T-helper 2 cell treated with Interferon-gamma antibody and Interleukin-4, amounts not matched to agents 5 μg/mL and 100 μg/mL, for 36 hours (primary cell): ENCODE measurements around the gene FNDC3B.

ENCODE experiments used
- DNase-seq: peaks from one replicate; pipeline ENCODE4 v3.0.0; 2021; ENCODE audit warnings: low spot score
- H3K27ac Mint-ChIP-seq: one replicate; pipeline ENCODE4 v1.8.0; 2021; ENCODE audit warnings: mild to moderate bottlenecking, mixed read lengths
- H3K27me3 Mint-ChIP-seq: one replicate; pipeline ENCODE4 v1.8.0; 2021; ENCODE audit warnings: low read depth, mixed read lengths
- H3K36me3 Mint-ChIP-seq: one replicate; pipeline ENCODE4 v1.8.0; 2021; ENCODE audit warnings: low read depth, mixed read lengths
- H3K4me1 Mint-ChIP-seq: one replicate; pipeline ENCODE4 v1.8.0; 2021; ENCODE audit warnings: low read depth, mixed read lengths
- H3K4me3 Mint-ChIP-seq: one replicate; pipeline ENCODE4 v1.8.0; 2022; ENCODE audit warnings: mild to moderate bottlenecking, moderate library complexity, mixed read lengths
- H3K9me3 Mint-ChIP-seq: one replicate; pipeline ENCODE4 v1.8.0; 2021; ENCODE audit warnings: mixed read lengths

Gene FNDC3B

GRCh38 chr3:172104471-172105072, 65.2 kb downstream of the FNDC3B start:
- no peak for DNase-seq

GRCh38 chr3:172106037-172106954, 66.9 kb downstream of the FNDC3B start:
- peaks cover 7% of the 10 kb centered on the region for H3K36me3 Mint-ChIP-seq
- peaks cover 67% of the 10 kb centered on the region for H3K4me1 Mint-ChIP-seq
- H3K27ac Mint-ChIP-seq = peak overlapping the region; percentile 86
- DNase-seq = no peak
- H3K9me3 Mint-ChIP-seq = no peaks in the 10 kb centered on the region
- H3K4me3 Mint-ChIP-seq = peak overlapping the region; percentile 85
- H3K27me3 Mint-ChIP-seq = no peaks in the 10 kb centered on the region

More at GRCh38 chr3:172104471-172105072, 65.2 kb downstream of the FNDC3B start:
- Mint-ChIP-seq H3K27ac (no peak overlapping the region), H3K4me3 (no peak overlapping the region), H3K27me3 (no peaks in the 10 kb centered on the region), H3K4me1 (peaks cover 70% of the 10 kb centered on the region), H3K36me3 (peaks cover 7% of the 10 kb centered on the region), H3K9me3 (no peaks in the 10 kb centered on the region)

GRCh38 chr3:172106989-172107388, 67.6 kb downstream of the FNDC3B start:
- H3K4me1 Mint-ChIP-seq = peaks cover 62% of the 10 kb centered on the region
- H3K36me3 Mint-ChIP-seq = peaks cover 6% of the 10 kb centered on the region
- H3K27me3 Mint-ChIP-seq = no peaks in the 10 kb centered on the region
- peak; percentile 71 for DNase-seq
- no peaks in the 10 kb centered on the region for H3K9me3 Mint-ChIP-seq
- peak overlapping the region; percentile 85 for H3K4me3 Mint-ChIP-seq
- peak overlapping the region; percentile 86 for H3K27ac Mint-ChIP-seq

GRCh38 chr3:172107403-172107802, 68.0 kb downstream of the FNDC3B start:
- H3K4me1 Mint-ChIP-seq = peaks cover 58% of the 10 kb centered on the region
- peak overlapping the region; percentile 85 for H3K4me3 Mint-ChIP-seq
- H3K9me3 Mint-ChIP-seq = no peaks in the 10 kb centered on the region
- peak overlapping the region; percentile 86 for H3K27ac Mint-ChIP-seq
- H3K36me3 Mint-ChIP-seq = peaks cover 7% of the 10 kb centered on the region
- no peaks in the 10 kb centered on the region for H3K27me3 Mint-ChIP-seq
- peak; percentile 75 for DNase-seq

- Mint-ChIP-seq H3K4me3 (no peak overlapping the region), H3K9me3 (no peaks in the 10 kb centered on the region), H3K27me3 (no peaks in the 10 kb centered on the region), H3K4me1 (peaks cover 47% of the 10 kb centered on the region), H3K36me3 (peaks cover 11% of the 10 kb centered on the region), H3K27ac (no peak overlapping the region)
- no peak for DNase-seq
These were observed 70.9 kb downstream of the FNDC3B start for GRCh38 chr3:172110127-172110779.

GRCh38 chr3:172111163-172111562, 71.8 kb downstream of the FNDC3B start:
- DNase-seq = no peak
- Mint-ChIP-seq H3K4me1 (peaks cover 42% of the 10 kb centered on the region), H3K27me3 (no peaks in the 10 kb centered on the region), H3K36me3 (peaks cover 7% of the 10 kb centered on the region), H3K9me3 (no peaks in the 10 kb centered on the region), H3K27ac (no peak overlapping the region), H3K4me3 (no peak overlapping the region)

- Mint-ChIP-seq H3K4me3 (no peak overlapping the region), H3K9me3 (no peaks in the 10 kb centered on the region), H3K4me1 (peaks cover 31% of the 10 kb centered on the region), H3K27me3 (no peaks in the 10 kb centered on the region), H3K27ac (no peak overlapping the region), H3K36me3 (peaks cover 10% of the 10 kb centered on the region)
- DNase-seq = no peak
These were observed 72.8 kb downstream of the FNDC3B start for GRCh38 chr3:172112078-172112733.

- H3K4me1 Mint-ChIP-seq = peaks cover 26% of the 10 kb centered on the region
- H3K4me3 Mint-ChIP-seq = no peak overlapping the region
- no peak for DNase-seq
- H3K9me3 Mint-ChIP-seq = no peaks in the 10 kb centered on the region
- no peaks in the 10 kb centered on the region for H3K27me3 Mint-ChIP-seq
- H3K27ac Mint-ChIP-seq = no peak overlapping the region
- H3K36me3 Mint-ChIP-seq = peaks cover 8% of the 10 kb centered on the region
These were observed 73.3 kb downstream of the FNDC3B start for GRCh38 chr3:172112734-172113120.

GRCh38 chr3:172113710-172114109, 74.3 kb downstream of the FNDC3B start:
- peaks cover 17% of the 10 kb centered on the region for H3K4me1 Mint-ChIP-seq
- no peak for DNase-seq
- no peak overlapping the region for H3K4me3 Mint-ChIP-seq
- peaks cover 8% of the 10 kb centered on the region for H3K36me3 Mint-ChIP-seq
- no peaks in the 10 kb centered on the region for H3K27me3 Mint-ChIP-seq
- H3K9me3 Mint-ChIP-seq = no peaks in the 10 kb centered on the region
- H3K27ac Mint-ChIP-seq = no peak overlapping the region

- H3K36me3 Mint-ChIP-seq = peaks cover 8% of the 10 kb centered on the region
- no peaks in the 10 kb centered on the region for H3K9me3 Mint-ChIP-seq
- no peak overlapping the region for H3K27ac Mint-ChIP-seq
- no peak overlapping the region for H3K4me3 Mint-ChIP-seq
- peaks cover 9% of the 10 kb centered on the region for H3K4me1 Mint-ChIP-seq
- no peak for DNase-seq
- no peaks in the 10 kb centered on the region for H3K27me3 Mint-ChIP-seq
These were observed 75.7 kb downstream of the FNDC3B start for GRCh38 chr3:172115059-172115458.

- H3K27me3 Mint-ChIP-seq = no peaks in the 10 kb centered on the region
- H3K4me3 Mint-ChIP-seq = no peak overlapping the region
- H3K27ac Mint-ChIP-seq = no peak overlapping the region
- H3K36me3 Mint-ChIP-seq = peaks cover 8% of the 10 kb centered on the region
- H3K4me1 Mint-ChIP-seq = peaks cover 9% of the 10 kb centered on the region
- no peaks in the 10 kb centered on the region for H3K9me3 Mint-ChIP-seq
- DNase-seq = no peak
These were observed 76.4 kb downstream of the FNDC3B start for GRCh38 chr3:172115787-172116186.

GRCh38 chr3:172118019-172118418, 78.6 kb downstream of the FNDC3B start:
- H3K9me3 Mint-ChIP-seq = no peaks in the 10 kb centered on the region
- no peak overlapping the region for H3K27ac Mint-ChIP-seq
- H3K36me3 Mint-ChIP-seq = peaks cover 2% of the 10 kb centered on the region

GRCh38 chr3:172119266-172119969, 80.0 kb downstream of the FNDC3B start:
- Mint-ChIP-seq H3K27me3 (no peaks in the 10 kb centered on the region), H3K4me1 (peaks cover 4% of the 10 kb centered on the region), H3K36me3 (peaks cover 2% of the 10 kb centered on the region), H3K27ac (no peak overlapping the region), H3K4me3 (no peak overlapping the region), H3K9me3 (no peaks in the 10 kb centered on the region)
- no peak for DNase-seq

More at GRCh38 chr3:172118019-172118418, 78.6 kb downstream of the FNDC3B start:
- H3K4me1 Mint-ChIP-seq = peaks cover 9% of the 10 kb centered on the region
- no peak for DNase-seq
- H3K27me3 Mint-ChIP-seq = no peaks in the 10 kb centered on the region
- H3K4me3 Mint-ChIP-seq = no peak overlapping the region
